HL-60 (cell line): ENCODE results near the gene TBCC.

Source experiments
- DNase-seq, 2 experiments: peaks; one replicate each; pipeline ENCODE4 v3.0.0-alpha.2; 2010 to 2020; ENCODE audit warnings: low read depth in 1 of 2, low spot score in 1 of 2
- H3K27ac ChIP-seq: fragments of 250-450 bp; sonication (Bioruptor Pico); replicated peaks from 2 replicates; pipeline ENCODE4 v1.5.1; 2020; ENCODE audit warnings: mild to moderate bottlenecking, moderate library complexity
- H3K27me3 ChIP-seq: fragments of 250-450 bp; sonication (Bioruptor Pico); 2 replicates; pipeline ENCODE4 v1.5.1; 2021; ENCODE audit warnings: mild to moderate bottlenecking, moderate library complexity; ENCODE audit not compliant: insufficient read depth, poor library complexity, severe bottlenecking
- H3K4me3 ChIP-seq: replicated peaks from 2 replicates; pipeline ENCODE4 v1.5.1; 2011; ENCODE audit warnings: mild to moderate bottlenecking, control low read depth, low read length; ENCODE audit not compliant: insufficient read depth
- GABPA ChIP-seq: IDR thresholded peaks from 2 replicates; pipeline ENCODE4 v1.6.1; 2012; ENCODE audit warnings: low read depth
- POLR2AphosphoS5 ChIP-seq: IDR thresholded peaks from 2 replicates; pipeline ENCODE4 v1.6.1; 2012; ENCODE audit warnings: low read depth
- REST ChIP-seq: IDR thresholded peaks from 2 replicates; pipeline ENCODE4 v1.6.1; 2012; ENCODE audit warnings: low read depth; ENCODE audit not compliant: insufficient replicate concordance
- SPI1 ChIP-seq: IDR thresholded peaks from 2 replicates; pipeline ENCODE4 v1.6.1; 2012; ENCODE audit warnings: low read depth, mild to moderate bottlenecking, borderline replicate concordance
- TF ChIP-seq, protein P1 (sequence below): IDR thresholded peaks from one replicate; pipeline ENCODE4 v1.5.1; 2011; ENCODE audit warnings: low read length, control low read depth, inconsistent platforms; ENCODE audit not compliant: insufficient read depth

Gene TBCC

DNA sequence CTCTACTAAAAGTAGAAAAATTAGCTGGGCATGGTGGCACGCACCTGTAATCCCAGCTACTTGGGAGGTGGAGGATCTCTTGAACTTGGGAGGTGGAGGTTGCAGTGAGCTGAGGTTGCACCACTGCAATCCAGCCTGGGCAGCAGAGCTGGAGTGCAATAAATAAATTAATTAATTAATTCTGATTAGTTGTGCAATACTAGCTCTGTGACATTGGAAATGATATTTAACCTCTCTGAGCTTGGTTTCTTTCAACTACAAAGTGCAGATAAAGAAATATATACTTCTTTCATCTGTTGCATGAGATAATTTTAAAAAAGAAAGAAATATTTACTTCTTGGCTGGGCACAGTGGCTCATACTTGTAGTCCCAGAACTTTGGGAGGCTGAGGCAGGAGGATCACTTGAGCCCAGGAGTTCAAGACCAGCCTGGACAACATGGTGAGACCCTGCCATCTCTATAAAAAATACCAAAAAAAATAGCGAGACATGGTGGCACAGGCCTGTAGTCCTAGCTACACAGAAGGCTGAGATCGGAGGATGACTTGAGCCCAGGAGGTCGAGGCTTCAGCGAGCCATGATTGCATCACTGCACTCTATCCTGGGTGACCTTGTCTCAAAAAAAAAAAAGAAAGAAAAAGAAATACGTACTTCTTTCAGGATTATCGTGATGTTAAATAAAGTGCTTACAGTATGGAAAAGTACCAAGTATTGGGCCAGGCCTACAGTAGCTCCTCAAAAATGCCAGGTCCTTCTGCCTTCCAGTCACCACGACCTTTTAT, 15.6 kb upstream of the TBCC start:
- H3K27me3 ChIP-seq: no peaks in the 10 kb centered on the region
- H3K4me3 ChIP-seq: no peak overlapping the region
- no peak overlapping the region for H3K27ac ChIP-seq
- TF ChIP-seq REST (no peak), GABPA (no peak), SPI1 (no peak), POLR2AphosphoS5 (no peak)
- TF ChIP-seq, protein P1, sequence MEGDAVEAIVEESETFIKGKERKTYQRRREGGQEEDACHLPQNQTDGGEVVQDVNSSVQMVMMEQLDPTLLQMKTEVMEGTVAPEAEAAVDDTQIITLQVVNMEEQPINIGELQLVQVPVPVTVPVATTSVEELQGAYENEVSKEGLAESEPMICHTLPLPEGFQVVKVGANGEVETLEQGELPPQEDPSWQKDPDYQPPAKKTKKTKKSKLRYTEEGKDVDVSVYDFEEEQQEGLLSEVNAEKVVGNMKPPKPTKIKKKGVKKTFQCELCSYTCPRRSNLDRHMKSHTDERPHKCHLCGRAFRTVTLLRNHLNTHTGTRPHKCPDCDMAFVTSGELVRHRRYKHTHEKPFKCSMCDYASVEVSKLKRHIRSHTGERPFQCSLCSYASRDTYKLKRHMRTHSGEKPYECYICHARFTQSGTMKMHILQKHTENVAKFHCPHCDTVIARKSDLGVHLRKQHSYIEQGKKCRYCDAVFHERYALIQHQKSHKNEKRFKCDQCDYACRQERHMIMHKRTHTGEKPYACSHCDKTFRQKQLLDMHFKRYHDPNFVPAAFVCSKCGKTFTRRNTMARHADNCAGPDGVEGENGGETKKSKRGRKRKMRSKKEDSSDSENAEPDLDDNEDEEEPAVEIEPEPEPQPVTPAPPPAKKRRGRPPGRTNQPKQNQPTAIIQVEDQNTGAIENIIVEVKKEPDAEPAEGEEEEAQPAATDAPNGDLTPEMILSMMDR: no peak
- no peak for DNase-seq

GRCh38 chr6:42758756-42759430, 13.0 kb upstream of the TBCC start:
- no peak for DNase-seq
- Histone ChIP-seq H3K27ac (no peak overlapping the region), H3K27me3 (no peaks in the 10 kb centered on the region), H3K4me3 (no peak overlapping the region)
- TF ChIP-seq REST (no peak), GABPA (no peak), SPI1 (no peak), POLR2AphosphoS5 (no peak)
- TF ChIP-seq, protein P1: no peak

- H3K4me3 ChIP-seq: no peak overlapping the region
- DNase-seq: no peak
- H3K27ac ChIP-seq: no peak overlapping the region
- H3K27me3 ChIP-seq: no peaks in the 10 kb centered on the region
- TF ChIP-seq REST: no peak
Observed at GRCh38 chr6:42756722-42757121, 10.8 kb upstream of the TBCC start.
